GM21529 (cell line): Measurements from ENCODE around the gene PCSK1N.
"Not testable (repeated sequence)": the region's sequence is repeated elsewhere in the genome, so short reads cannot be mapped to it uniquely, and the experiment has no call there.

Source experiments
- ATAC-seq: cut with Tn5 transposase; IDR thresholded peaks from one replicate; pipeline ENCODE4 v1.9.1; 2021; ENCODE audit not compliant: unreplicated experiment

Gene PCSK1N, protein sequence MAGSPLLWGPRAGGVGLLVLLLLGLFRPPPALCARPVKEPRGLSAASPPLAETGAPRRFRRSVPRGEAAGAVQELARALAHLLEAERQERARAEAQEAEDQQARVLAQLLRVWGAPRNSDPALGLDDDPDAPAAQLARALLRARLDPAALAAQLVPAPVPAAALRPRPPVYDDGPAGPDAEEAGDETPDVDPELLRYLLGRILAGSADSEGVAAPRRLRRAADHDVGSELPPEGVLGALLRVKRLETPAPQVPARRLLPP

DNA sequence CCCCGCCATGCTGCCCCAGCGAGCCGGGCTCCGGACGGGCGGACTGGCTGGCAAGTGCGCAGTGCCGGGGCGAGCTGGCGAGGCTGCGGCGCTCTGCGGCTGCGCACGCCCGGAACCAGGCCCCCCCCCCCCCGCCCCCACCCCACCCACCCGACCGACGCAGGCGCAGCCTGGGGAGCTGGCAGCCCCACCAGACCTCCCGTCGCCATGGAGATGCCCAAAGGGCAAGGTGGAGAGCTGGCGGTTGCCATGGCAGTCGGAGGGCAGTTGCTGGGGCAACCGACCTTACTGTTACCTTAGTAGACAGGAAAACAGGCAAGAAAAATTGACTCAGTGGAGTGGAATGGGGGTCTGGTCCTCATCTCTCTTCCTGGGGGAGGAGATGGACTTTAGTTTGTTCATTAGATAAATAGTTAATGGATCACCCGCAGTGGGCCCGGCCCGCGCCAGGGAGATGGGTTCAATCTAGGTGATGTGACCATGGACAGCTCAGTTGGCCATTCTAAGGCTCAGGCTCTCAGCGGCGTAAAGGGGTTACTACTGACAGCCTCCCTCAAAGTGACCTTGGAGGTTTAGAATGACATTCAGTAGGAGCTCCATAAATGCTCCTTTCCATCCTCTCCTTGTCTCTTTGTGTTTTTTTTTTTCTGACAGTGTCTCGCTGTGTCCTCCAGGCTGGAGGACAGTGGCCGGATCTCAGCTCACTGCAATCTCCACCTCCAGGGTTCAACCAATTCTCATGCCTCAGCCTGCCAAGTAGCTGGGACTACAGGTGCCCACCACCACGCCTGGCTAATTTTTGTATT lies at the start of gene PCSK1N:
TSS of gene PCSK1N (minus strand) at position 87 of the 806 bp plus-strand sequence. CDS start at position 9, 78 bp downstream.
- no peak for ATAC-seq

- ATAC-seq = no peak
These were observed 48.3 kb upstream of the PCSK1N start for GRCh38 chrX:48883729-48884128.

GRCh38 chrX:48876944-48877343 lies 41.5 kb upstream of the PCSK1N start:
- ATAC-seq = not testable (repeated sequence)

- not testable (repeated sequence) for ATAC-seq
These were observed 36.6 kb upstream of the PCSK1N start for GRCh38 chrX:48872017-48872416.

DNA sequence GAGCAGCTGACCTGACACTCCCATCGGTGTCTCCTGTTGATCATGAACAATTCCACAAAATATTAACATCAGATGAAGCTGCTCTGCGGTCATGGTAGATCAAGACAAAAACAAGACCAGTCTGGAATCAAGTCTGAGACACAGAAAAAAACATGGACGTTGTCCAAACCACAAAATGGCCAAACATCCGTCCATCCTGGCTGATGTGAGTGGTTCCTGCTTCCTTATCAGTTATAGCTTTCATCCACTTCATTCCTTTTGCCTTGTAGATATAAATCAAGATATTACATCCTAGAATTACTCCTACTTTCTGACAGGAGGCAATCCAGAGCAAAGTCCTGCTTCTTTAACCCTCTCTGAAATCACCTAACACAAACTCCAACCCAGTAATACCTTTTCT lies 28.8 kb upstream of the PCSK1N start:
- ATAC-seq = no peak

- ATAC-seq = no peak
These were observed 19.5 kb upstream of the PCSK1N start for GRCh38 chrX:48854898-48855297.

- ATAC-seq = not testable (repeated sequence)
These were observed 18.9 kb upstream of the PCSK1N start for GRCh38 chrX:48854121-48854804.

GRCh38 chrX:48853494-48853893 lies 18.1 kb upstream of the PCSK1N start:
- not testable (repeated sequence) for ATAC-seq

- no peak for ATAC-seq
These were observed 17.4 kb upstream of the PCSK1N start for GRCh38 chrX:48852857-48853256.

DNA sequence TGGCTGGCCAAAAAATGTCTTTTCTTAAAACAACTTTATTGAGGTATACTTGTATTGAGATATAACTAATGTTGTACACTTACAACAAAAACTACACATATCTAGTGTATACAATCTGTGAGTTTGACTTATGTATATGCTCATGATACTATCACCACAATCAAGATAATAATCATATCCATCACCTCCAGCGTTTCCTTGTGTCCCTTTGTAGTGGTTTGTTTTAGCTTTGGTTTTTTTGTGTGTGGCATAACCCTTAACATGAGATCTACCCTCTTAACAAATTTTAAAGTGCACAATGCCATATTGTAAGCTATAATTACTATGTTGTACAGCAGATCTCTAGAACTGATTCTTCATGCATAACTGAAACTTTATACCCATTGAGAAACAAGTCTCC lies 13.4 kb upstream of the PCSK1N start:
- no peak for ATAC-seq

DNA sequence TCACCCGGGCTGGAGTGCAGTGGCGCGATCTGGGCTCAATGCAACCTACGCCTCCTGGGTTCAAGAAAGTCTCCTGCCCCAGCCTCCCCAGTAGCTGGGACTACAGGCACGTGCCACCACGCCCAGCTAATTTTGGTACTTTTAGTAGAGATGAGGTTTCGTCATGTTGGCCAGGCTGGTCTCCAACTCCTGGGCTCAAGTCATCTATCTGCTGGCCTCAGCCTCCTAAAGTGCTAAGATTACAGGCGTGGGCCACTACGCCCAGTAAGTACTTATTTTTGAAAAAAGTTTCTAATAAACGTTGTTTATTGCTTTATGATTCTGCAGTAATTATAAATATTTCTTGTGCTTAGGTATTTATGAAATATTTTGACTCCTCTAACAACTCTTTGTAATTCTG lies 4.3 kb upstream of the PCSK1N start:
- ATAC-seq = no peak

DNA sequence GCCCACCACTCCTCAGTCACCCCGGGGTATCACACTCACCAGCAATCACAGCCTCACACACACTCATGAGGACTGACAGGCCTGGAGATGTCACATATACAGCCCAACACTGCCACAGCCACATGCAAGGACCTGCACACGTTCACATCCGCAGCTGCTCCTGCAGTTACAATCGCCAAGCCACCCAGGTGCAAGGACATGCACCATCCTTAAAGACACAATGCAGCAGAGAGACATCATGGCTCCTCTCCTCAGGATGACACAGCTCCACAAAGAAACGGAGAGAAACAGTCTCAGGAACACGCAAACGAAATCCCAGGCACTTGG lies 1.1 kb downstream of the PCSK1N start:
- no peak for ATAC-seq

DNA sequence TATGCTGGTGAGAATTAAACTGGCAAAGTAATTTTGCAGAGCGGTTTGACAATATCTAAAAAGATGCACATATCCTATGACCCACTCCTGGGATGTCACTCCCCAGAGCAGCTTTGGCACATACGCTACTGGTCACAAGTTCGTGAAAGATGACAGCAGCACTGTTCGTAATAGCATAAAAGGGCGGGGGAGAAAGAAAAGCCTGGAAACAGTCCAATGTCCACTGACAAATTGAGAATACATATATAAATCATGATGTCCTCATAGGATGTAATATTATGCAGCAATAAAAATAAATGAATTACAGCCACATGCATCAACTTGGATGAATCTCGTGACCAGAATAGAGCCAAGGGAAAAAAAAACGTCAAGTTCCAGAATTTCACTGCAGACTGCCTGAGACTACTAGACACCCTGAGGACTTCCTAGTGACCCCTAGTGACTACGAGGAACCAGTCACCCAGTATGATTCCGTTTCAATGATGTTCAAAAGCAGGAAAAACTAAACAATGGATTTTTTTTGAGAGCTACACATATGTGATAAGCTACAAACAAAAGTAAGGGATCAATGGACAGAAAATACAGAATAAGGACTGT lies 1.8 kb downstream of the PCSK1N start:
- ATAC-seq = no peak

- no peak for ATAC-seq
These were observed 3.5 kb downstream of the PCSK1N start for GRCh38 chrX:48831909-48832291.

DNA sequence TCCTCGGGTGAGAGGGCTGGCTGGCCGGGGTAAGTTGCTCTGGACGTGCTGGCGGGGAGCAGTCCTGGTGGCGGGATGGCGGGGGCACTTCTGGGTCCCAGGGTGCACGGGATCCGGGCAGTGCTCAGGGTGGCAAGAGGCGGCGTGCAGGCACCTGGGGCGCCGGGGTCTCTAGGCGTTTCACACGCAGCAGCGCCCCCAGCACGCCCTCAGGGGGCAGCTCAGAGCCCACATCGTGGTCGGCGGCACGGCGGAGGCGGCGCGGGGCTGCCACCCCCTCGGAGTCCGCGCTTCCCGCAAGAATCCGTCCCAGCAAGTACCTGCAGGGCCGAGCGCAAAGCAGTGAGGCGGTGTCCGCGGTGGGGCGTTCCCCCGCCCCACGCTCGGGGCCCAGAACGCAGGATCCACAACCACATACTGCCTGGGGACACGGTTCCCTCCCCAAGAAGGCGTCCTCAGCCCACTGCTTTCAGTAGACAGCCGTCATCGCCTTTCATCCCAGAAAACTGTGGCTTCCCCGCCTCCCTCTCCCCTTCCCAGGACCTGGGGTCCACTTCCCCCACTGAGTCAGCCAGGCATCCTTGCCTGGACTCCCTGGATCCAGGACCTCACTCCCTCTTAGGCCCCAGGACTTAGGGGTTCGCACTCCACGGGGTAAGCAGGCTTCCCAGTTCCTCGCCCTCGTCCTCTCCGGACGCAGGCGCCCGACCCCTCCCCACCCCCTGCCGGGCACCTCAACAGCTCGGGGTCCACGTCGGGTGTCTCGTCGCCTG lies 4.1 kb downstream of the PCSK1N start:
- no peak for ATAC-seq

DNA sequence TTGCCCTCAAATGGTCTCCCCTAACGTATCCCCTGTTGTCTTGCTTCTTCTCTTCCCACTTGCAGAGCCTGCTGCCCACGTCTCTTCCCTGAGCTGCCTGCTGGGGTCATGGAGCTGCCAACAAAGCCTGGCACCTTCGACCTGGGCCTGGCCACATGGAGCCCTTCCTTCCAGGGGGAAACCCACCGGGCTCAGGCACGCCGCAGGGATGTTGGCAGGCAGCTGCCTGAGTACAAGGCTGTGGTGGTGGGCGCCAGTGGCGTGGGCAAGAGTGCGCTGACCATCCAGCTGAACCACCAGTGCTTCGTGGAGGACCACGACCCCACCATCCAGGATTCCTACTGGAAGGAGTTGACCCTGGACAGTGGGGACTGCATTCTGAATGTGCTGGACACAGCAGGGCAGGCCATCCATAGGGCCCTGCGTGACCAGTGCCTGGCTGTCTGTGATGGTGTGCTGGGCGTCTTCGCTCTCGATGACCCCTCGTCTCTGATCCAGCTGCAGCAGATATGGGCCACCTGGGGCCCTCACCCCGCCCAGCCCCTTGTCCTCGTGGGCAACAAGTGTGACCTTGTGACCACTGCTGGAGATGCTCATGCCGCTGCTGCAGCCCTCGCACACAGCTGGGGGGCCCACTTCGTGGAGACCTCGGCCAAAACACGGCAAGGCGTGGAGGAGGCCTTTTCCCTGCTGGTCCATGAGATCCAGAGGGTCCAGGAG lies 6.2 kb downstream of the PCSK1N start:
- ATAC-seq = no peak

GRCh38 chrX:48827654-48827968 lies 7.8 kb downstream of the PCSK1N start:
- ATAC-seq = no peak

GRCh38 chrX:48826876-48827653 lies 8.3 kb downstream of the PCSK1N start:
- no peak for ATAC-seq

- no peak for ATAC-seq
These were observed 9.1 kb downstream of the PCSK1N start, which contains the start of gene ERAS for GRCh38 chrX:48826135-48826875. Gene ERAS, plus strand, starts transcription at chrX:48826513. Its CDS starts 2,611 bp downstream, at chrX:48829124.
